SK-N-MC (cell line): ENCODE results near the gene HPCAL1.

Experiments used
- EZH2 ChIP-seq: fragments of 200-600 bp; sonication (generic); IDR thresholded peaks from one replicate; pipeline ENCODE4 v1.6.1; 2017; ENCODE audit warnings: antibody characterized with exemption
- FOXP2 ChIP-seq: optimal IDR thresholded peaks from 2 replicates; pipeline ENCODE3; 2011; ENCODE audit warnings: mild to moderate bottlenecking, moderate library complexity; ENCODE audit not compliant: insufficient read depth; ENCODE audit errors: extremely low read length, control extremely low read depth
- POLR2AphosphoS5 ChIP-seq: IDR thresholded peaks from 2 replicates; pipeline ENCODE4 v1.6.1; 2012; ENCODE audit warnings: mild to moderate bottlenecking, low read depth, low read length, borderline replicate concordance

DNA sequence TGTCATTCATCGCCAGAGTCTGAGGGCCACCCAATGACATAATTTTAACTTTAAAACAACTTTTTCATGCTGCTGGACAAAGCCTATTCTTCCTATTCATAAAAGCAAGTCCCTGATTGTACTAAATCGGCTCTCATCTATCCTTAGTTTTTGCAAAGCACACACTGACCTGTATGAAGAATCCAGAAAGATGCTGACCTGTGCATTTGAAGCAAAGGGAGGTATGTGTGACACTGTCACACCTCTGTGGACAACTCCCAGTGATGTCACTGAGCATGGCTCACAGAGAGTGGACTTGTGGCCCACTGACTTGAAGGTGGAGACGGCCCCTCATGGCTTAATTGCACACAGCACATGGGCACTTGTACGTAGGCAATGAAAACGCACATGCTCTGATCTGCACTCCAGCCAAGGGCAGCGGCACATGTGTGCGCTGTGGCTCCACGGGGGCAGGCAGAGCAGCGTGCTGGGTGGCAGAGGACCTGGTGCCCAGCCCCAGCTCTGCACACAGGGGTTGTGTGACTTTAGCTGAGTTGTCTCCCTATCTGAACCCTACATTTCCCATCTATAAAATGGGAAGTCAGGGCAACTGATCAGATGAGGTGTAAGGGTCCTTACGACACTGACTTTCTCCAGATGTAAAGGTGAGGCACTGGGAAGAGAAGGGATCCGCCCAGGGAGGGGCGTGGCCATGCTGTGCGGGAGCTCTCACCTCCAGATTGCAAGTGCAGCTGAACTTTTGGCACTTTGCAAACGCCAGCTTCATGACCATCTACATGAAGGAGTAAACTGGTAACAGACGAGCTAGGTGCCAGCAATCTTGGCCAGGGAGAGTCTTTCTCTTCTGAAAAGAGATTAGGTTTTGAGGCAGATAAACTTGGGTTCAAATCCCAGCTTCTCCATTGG, 159.7 kb downstream of the HPCAL1 start:
- TF ChIP-seq EZH2 (no peak), POLR2AphosphoS5 (no peak), FOXP2 (no peak)
